ENCODE results near the gene NFIX. TPM values are rescaled to one million over a fixed set of nuclear protein-coding genes. Genes with fewer than 3 reads are reported as not detected.

NFIX gene
- total and polyA plus RNA-seq, 9 of the 15 experiments (the other 6 are each of a cell fraction or from before 2014, with no cell fraction given) = 0.28 to 26.8 (median 5.4) TPM

DNA sequence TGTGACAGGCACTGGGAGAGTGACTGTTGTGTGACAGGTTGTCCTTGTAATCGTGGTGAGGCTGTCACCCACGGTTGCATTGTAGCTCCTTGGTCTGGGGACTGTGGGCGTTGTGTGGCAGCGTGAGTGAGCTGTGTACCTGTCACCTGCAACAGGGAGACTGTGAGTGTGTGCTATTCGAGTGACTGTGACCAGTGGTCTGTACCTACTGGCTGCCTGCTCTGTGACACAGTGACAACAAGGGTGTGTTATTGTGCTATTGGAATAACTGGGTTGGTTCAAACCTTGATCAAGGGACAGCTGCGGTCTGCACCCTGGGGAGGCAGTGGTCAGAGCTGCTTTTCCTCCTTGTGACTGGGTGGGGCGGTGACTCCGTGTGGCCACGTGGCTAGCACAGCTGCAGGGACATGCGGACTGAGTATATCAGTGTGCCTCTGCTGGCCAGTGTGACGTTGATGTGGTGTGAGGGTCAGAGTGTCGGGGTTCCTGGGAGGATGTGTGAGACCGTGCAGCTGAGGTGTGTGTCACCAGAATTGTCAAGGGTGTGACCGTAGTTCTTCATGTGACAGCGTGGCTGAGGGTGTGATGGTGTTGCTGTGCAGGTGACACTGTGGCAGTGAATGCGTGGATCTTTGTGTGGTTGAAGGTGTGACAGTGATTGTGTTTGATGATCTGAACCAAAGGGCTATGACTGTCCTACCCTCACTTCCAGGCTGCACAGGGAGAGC is 10.1 kb upstream of the NFIX start (continued):
- TF ChIP-seq, protein P1, sequence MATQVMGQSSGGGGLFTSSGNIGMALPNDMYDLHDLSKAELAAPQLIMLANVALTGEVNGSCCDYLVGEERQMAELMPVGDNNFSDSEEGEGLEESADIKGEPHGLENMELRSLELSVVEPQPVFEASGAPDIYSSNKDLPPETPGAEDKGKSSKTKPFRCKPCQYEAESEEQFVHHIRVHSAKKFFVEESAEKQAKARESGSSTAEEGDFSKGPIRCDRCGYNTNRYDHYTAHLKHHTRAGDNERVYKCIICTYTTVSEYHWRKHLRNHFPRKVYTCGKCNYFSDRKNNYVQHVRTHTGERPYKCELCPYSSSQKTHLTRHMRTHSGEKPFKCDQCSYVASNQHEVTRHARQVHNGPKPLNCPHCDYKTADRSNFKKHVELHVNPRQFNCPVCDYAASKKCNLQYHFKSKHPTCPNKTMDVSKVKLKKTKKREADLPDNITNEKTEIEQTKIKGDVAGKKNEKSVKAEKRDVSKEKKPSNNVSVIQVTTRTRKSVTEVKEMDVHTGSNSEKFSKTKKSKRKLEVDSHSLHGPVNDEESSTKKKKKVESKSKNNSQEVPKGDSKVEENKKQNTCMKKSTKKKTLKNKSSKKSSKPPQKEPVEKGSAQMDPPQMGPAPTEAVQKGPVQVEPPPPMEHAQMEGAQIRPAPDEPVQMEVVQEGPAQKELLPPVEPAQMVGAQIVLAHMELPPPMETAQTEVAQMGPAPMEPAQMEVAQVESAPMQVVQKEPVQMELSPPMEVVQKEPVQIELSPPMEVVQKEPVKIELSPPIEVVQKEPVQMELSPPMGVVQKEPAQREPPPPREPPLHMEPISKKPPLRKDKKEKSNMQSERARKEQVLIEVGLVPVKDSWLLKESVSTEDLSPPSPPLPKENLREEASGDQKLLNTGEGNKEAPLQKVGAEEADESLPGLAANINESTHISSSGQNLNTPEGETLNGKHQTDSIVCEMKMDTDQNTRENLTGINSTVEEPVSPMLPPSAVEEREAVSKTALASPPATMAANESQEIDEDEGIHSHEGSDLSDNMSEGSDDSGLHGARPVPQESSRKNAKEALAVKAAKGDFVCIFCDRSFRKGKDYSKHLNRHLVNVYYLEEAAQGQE (IDR thresholded peaks at IDR 0.05; ENCODE audit: borderline replicate concordance) = peak; percentile 60; the same call in 1 of the 2 replicates
- TF ChIP-seq, protein P1 (CRISPR knock-in tag; IDR thresholded peaks at IDR 0.05; ENCODE audit: low read depth) = no peak
- TF ChIP-seq CXXC5 (CRISPR knock-in tag; IDR thresholded peaks at IDR 0.05) = peak; percentile 55
- TF ChIP-seq ZNF584 (CRISPR knock-in tag; IDR thresholded peaks at IDR 0.05; ENCODE audit: low read depth) = no peak
- TF ChIP-seq, protein P2, sequence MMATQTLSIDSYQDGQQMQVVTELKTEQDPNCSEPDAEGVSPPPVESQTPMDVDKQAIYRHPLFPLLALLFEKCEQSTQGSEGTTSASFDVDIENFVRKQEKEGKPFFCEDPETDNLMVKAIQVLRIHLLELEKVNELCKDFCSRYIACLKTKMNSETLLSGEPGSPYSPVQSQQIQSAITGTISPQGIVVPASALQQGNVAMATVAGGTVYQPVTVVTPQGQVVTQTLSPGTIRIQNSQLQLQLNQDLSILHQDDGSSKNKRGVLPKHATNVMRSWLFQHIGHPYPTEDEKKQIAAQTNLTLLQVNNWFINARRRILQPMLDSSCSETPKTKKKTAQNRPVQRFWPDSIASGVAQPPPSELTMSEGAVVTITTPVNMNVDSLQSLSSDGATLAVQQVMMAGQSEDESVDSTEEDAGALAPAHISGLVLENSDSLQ (IDR thresholded peaks at IDR 0.05) = peak; percentile 75
- 0 out of 2 replicates have a peak, but pooled peaks have one; percentile 41 for TF ChIP-seq GTF2F1 (IDR thresholded peaks at IDR 0.05; ENCODE audit: low read depth, low read length)
- TF ChIP-seq RBFOX2 (IDR thresholded peaks at IDR 0.05; ENCODE audit: low read depth, low read length) = peak; percentile 45
- TF ChIP-seq TEAD1 (CRISPR knock-in tag; IDR thresholded peaks at IDR 0.05) = peak in 1 of 2 experiments; percentile 69; a peak in 1 of 4 replicates
- TF ChIP-seq KDM4B (IDR thresholded peaks at IDR 0.05; ENCODE audit: borderline replicate concordance in 2 of 2, low read depth in 1 of 2) = no peak
- TF ChIP-seq NR2C2 (CRISPR knock-in tag; IDR thresholded peaks at IDR 0.05) = no peak
- TF ChIP-seq NR2C2 (tag; IDR thresholded peaks at IDR 0.05) = peak; percentile 75
